HG03439 (cell line): ENCODE data around the gene STX19.
A peak's percentile ranks its signal among the peaks of the same experiment; 100 is the strongest.
"Not testable (repeated sequence)": the region's sequence is repeated elsewhere in the genome, so short reads cannot be mapped to it uniquely, and the experiment has no call there.

Experiments
- ATAC-seq: cut with Tn5 transposase; IDR thresholded peaks from one replicate; pipeline ENCODE4 v1.9.1; 2021; ENCODE audit warnings: mild to moderate bottlenecking, moderate library complexity; ENCODE audit not compliant: unreplicated experiment

Gene STX19

GRCh38 chr3:93979850-93980676 is 48.3 kb downstream of the STX19 start, which contains the start of gene ARL13B:
TSS of gene ARL13B (plus strand) at chr3:93980155. CDS start at chr3:93980424, 269 bp downstream.
- peak; percentile 100 for ATAC-seq

GRCh38 chr3:93973131-93974126 is 55.0 kb downstream of the STX19 start, which contains the start of gene PROS1:
TSS of gene PROS1 (minus strand) at chr3:93973896. CDS start at chr3:93973749, 147 bp downstream.
- ATAC-seq = peak; percentile 91

- no peak for ATAC-seq
These were observed 58.4 kb downstream of the STX19 start for GRCh38 chr3:93969997-93970396.

GRCh38 chr3:93969443-93969842 is 59.0 kb downstream of the STX19 start:
- ATAC-seq = no peak

GRCh38 chr3:93965106-93965505 is 63.3 kb downstream of the STX19 start:
- ATAC-seq = not testable (repeated sequence)
